ENCODE data around the gene CASZ1.

CASZ1 gene

GRCh38 chr1:10601342-10602070, 194.9 kb downstream of the CASZ1 start:
- Histone ChIP-seq H3K9me3 (ENCODE audit: control insufficient read depth, low read length) (no peaks in the 10 kb centered on the region), H4K8ac (ENCODE audit: low read length) (no peak overlapping the region), H3K27me3 (ENCODE audit: control insufficient read depth in 1 of 2, insufficient read depth in 1 of 2, low read length in 2 of 2) (no peaks in the 10 kb centered on the region), H3K18ac (ENCODE audit: low read depth in 1 of 2, low read length in 2 of 2) (no peak overlapping the region), H3K79me1 (replicated peaks; ENCODE audit: low read length, poor library complexity, severe bottlenecking) (peaks cover 16% of the 10 kb centered on the region), H2AFZ (ENCODE audit: low read depth, low read length) (no peak overlapping the region), H3K4ac (ENCODE audit: low read depth in 1 of 2, low read length in 2 of 2) (no peak overlapping the region), H3K9ac (ENCODE audit: low read length) (no peak overlapping the region), H3K14ac (ENCODE audit: low read length in 2 of 2) (no peak overlapping the region), H2BK5ac (ENCODE audit: low read depth, low read length, poor library complexity, severe bottlenecking) (no peak overlapping the region), H2BK15ac (ENCODE audit: low read depth, poor library complexity, severe bottlenecking) (no peak overlapping the region), H3K4me3 (ENCODE audit: insufficient read depth in 1 of 2, low read depth in 1 of 2, low read length in 2 of 2) (no peak overlapping the region), H3K4me2 (ENCODE audit: low read length, poor library complexity, severe bottlenecking) (no peak overlapping the region), H3K23ac (ENCODE audit: low read length in 2 of 2) (no peak overlapping the region), H4K91ac (ENCODE audit: low read length) (no peak overlapping the region), H2BK12ac (ENCODE audit: low read length in 2 of 2) (no peak overlapping the region), H3K36me3 (ENCODE audit: control insufficient read depth in 1 of 2, insufficient read depth in 2 of 2, low read depth in 1 of 2, low read length in 2 of 2) (peaks cover 0 to 27% of the 10 kb centered on the region in 2 experiments), H3K27ac (ENCODE audit: low read length, poor library complexity, severe bottlenecking) (no peak overlapping the region), H2AK5ac (ENCODE audit: low read length, severe bottlenecking) (peak overlapping the region; percentile 47), H3K4me1 (ENCODE audit: control insufficient read depth, insufficient read depth, low read depth, low read length) (peaks cover 33% of the 10 kb centered on the region), H2BK120ac (ENCODE audit: low read depth, low read length) (no peak overlapping the region)
- DNase-seq, result no peak
- WGBS, result 96% methylated on average over 4 of the region's 6 CpGs

DNA sequence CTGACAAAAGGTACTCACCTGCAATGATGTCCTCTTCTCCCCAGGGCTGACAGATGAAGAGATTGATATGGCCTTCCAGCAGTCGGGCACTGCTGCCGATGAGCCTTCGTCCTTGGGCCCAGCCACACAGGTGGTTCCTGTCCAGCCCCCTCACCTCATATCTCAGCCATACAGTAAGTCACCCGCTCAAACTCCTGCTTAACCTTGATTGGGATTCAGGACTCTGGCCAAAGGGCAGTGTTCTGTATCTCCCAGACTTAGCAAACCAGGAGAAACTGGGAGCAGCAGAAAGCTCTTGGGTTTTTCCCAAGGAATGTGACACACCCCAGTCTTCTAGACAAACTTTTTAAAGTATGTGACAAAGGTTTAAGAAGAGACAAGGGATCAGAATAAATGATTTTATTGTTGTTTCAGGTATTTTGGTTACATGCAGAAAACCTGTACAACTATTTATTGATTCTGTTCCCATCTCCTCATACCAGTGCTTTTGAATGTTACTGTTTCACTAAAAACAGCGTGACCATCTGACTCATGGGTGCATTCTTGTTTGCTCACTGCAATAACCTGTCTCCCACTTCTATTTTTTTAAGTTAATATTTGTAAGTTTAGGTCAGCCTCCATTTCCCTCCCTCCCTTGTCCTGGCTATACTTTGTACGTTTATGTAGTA, 197.1 kb downstream of the CASZ1 start:
- H3K4me3 ChIP-seq (ENCODE audit: insufficient read depth in 1 of 2, low read depth in 1 of 2, low read length in 2 of 2), result no peak overlapping the region
- peak; percentile 46 for DNase-seq
- no peak overlapping the region for H2BK120ac ChIP-seq (ENCODE audit: low read depth, low read length)
- H3K36me3 ChIP-seq (ENCODE audit: control insufficient read depth in 1 of 2, insufficient read depth in 2 of 2, low read depth in 1 of 2, low read length in 2 of 2), result peaks cover 0 to 14% of the 10 kb centered on the region in 2 experiments
- H3K18ac ChIP-seq (ENCODE audit: low read depth in 1 of 2, low read length in 2 of 2), result peak overlapping the region in 1 of 2 experiments; percentile 28
- no peak overlapping the region for H4K8ac ChIP-seq (ENCODE audit: low read length)
- no peak overlapping the region for H2BK12ac ChIP-seq (ENCODE audit: low read length in 2 of 2)
- peak overlapping the region; percentile 3 for H3K4me2 ChIP-seq (ENCODE audit: low read length, poor library complexity, severe bottlenecking)
- peaks cover 21% of the 10 kb centered on the region for H3K4me1 ChIP-seq (ENCODE audit: control insufficient read depth, insufficient read depth, low read depth, low read length)
- no peaks in the 10 kb centered on the region for H3K9me3 ChIP-seq (ENCODE audit: control insufficient read depth, low read length)
- H3K27me3 ChIP-seq (ENCODE audit: control insufficient read depth in 1 of 2, insufficient read depth in 1 of 2, low read length in 2 of 2), result no peaks in the 10 kb centered on the region
- peak overlapping the region in 1 of 2 experiments; percentile 11 for H3K14ac ChIP-seq (ENCODE audit: low read length in 2 of 2)
- H2AFZ ChIP-seq (ENCODE audit: low read depth, low read length), result no peak overlapping the region
- peak overlapping the region; percentile 93 for H2AK5ac ChIP-seq (ENCODE audit: low read length, severe bottlenecking)
- peak overlapping the region; percentile 12 for H3K9ac ChIP-seq (ENCODE audit: low read length)
- peak overlapping the region; percentile 95 for H3K27ac ChIP-seq (ENCODE audit: low read length, poor library complexity, severe bottlenecking)
- H2BK15ac ChIP-seq (ENCODE audit: low read depth, poor library complexity, severe bottlenecking), result no peak overlapping the region
- H4K91ac ChIP-seq (ENCODE audit: low read length), result no peak overlapping the region
- H3K79me1 ChIP-seq (replicated peaks; ENCODE audit: low read length, poor library complexity, severe bottlenecking), result peaks cover 24% of the 10 kb centered on the region
- no peak overlapping the region for H3K23ac ChIP-seq (ENCODE audit: low read length in 2 of 2)
- 90% methylated on average over 4 of the region's 6 CpGs for WGBS
- peak overlapping the region; percentile 83 for H2BK5ac ChIP-seq (ENCODE audit: low read depth, low read length, poor library complexity, severe bottlenecking)
- H3K4ac ChIP-seq (ENCODE audit: low read depth in 1 of 2, low read length in 2 of 2), result no peak overlapping the region

GRCh38 chr1:10598389-10598702, 198.1 kb downstream of the CASZ1 start:
- peaks cover 25% of the 10 kb centered on the region for H3K79me1 ChIP-seq (replicated peaks; ENCODE audit: low read length, poor library complexity, severe bottlenecking)
- no peak overlapping the region for H3K9ac ChIP-seq (ENCODE audit: low read length)
- H3K14ac ChIP-seq (ENCODE audit: low read length in 2 of 2), result no peak overlapping the region
- H3K9me3 ChIP-seq (ENCODE audit: control insufficient read depth, low read length), result no peaks in the 10 kb centered on the region
- H2BK12ac ChIP-seq (ENCODE audit: low read length in 2 of 2), result no peak overlapping the region
- no peak overlapping the region for H3K4me2 ChIP-seq (ENCODE audit: low read length, poor library complexity, severe bottlenecking)
- whole genome bisulfite sequencing, result 83% methylated on average over 4 of the region's 6 CpGs
- no peak overlapping the region for H3K4me3 ChIP-seq (ENCODE audit: insufficient read depth in 1 of 2, low read depth in 1 of 2, low read length in 2 of 2)
- H4K91ac ChIP-seq (ENCODE audit: low read length), result no peak overlapping the region
- H2AFZ ChIP-seq (ENCODE audit: low read depth, low read length), result no peak overlapping the region
- H3K4ac ChIP-seq (ENCODE audit: low read depth in 1 of 2, low read length in 2 of 2), result no peak overlapping the region
- no peak overlapping the region for H3K18ac ChIP-seq (ENCODE audit: low read depth in 1 of 2, low read length in 2 of 2)
- H2AK5ac ChIP-seq (ENCODE audit: low read length, severe bottlenecking), result peak overlapping the region; percentile 50
- no peak overlapping the region for H3K23ac ChIP-seq (ENCODE audit: low read length in 2 of 2)
- no peak overlapping the region for H2BK15ac ChIP-seq (ENCODE audit: low read depth, poor library complexity, severe bottlenecking)
- no peak for DNase-seq
- no peak overlapping the region for H2BK5ac ChIP-seq (ENCODE audit: low read depth, low read length, poor library complexity, severe bottlenecking)
- peak overlapping the region; percentile 8 for H3K27ac ChIP-seq (ENCODE audit: low read length, poor library complexity, severe bottlenecking)
- no peaks in the 10 kb centered on the region for H3K27me3 ChIP-seq (ENCODE audit: control insufficient read depth in 1 of 2, insufficient read depth in 1 of 2, low read length in 2 of 2)
- no peak overlapping the region for H2BK120ac ChIP-seq (ENCODE audit: low read depth, low read length)
- no peak overlapping the region for H4K8ac ChIP-seq (ENCODE audit: low read length)
- peaks cover 19% of the 10 kb centered on the region for H3K4me1 ChIP-seq (ENCODE audit: control insufficient read depth, insufficient read depth, low read depth, low read length)
- H3K36me3 ChIP-seq (ENCODE audit: control insufficient read depth in 1 of 2, insufficient read depth in 2 of 2, low read depth in 1 of 2, low read length in 2 of 2), result peaks cover 0 to 12% of the 10 kb centered on the region in 2 experiments

GRCh38 chr1:10597492-10598388, 198.7 kb downstream of the CASZ1 start:
- Histone ChIP-seq H3K18ac (ENCODE audit: low read depth in 1 of 2, low read length in 2 of 2) (no peak overlapping the region), H3K4me3 (ENCODE audit: insufficient read depth in 1 of 2, low read depth in 1 of 2, low read length in 2 of 2) (no peak overlapping the region), H2BK12ac (ENCODE audit: low read length in 2 of 2) (no peak overlapping the region), H3K36me3 (ENCODE audit: control insufficient read depth in 1 of 2, insufficient read depth in 2 of 2, low read depth in 1 of 2, low read length in 2 of 2) (peaks cover 0 to 9% of the 10 kb centered on the region in 2 experiments), H2AK5ac (ENCODE audit: low read length, severe bottlenecking) (peak overlapping the region; percentile 66), H3K23ac (ENCODE audit: low read length in 2 of 2) (no peak overlapping the region), H3K79me1 (replicated peaks; ENCODE audit: low read length, poor library complexity, severe bottlenecking) (peaks cover 22% of the 10 kb centered on the region), H2BK5ac (ENCODE audit: low read depth, low read length, poor library complexity, severe bottlenecking) (no peak overlapping the region), H4K91ac (ENCODE audit: low read length) (peak overlapping the region; percentile 34), H3K27me3 (ENCODE audit: control insufficient read depth in 1 of 2, insufficient read depth in 1 of 2, low read length in 2 of 2) (no peaks in the 10 kb centered on the region), H2BK15ac (ENCODE audit: low read depth, poor library complexity, severe bottlenecking) (no peak overlapping the region), H2BK120ac (ENCODE audit: low read depth, low read length) (no peak overlapping the region), H3K4me1 (ENCODE audit: control insufficient read depth, insufficient read depth, low read depth, low read length) (peaks cover 19% of the 10 kb centered on the region), H3K14ac (ENCODE audit: low read length in 2 of 2) (no peak overlapping the region), H3K27ac (ENCODE audit: low read length, poor library complexity, severe bottlenecking) (peak overlapping the region; percentile 8), H3K9ac (ENCODE audit: low read length) (no peak overlapping the region), H3K4me2 (ENCODE audit: low read length, poor library complexity, severe bottlenecking) (no peak overlapping the region), H3K9me3 (ENCODE audit: control insufficient read depth, low read length) (no peaks in the 10 kb centered on the region), H3K4ac (ENCODE audit: low read depth in 1 of 2, low read length in 2 of 2) (peak overlapping the region in 1 of 2 experiments; percentile 7), H4K8ac (ENCODE audit: low read length) (no peak overlapping the region), H2AFZ (ENCODE audit: low read depth, low read length) (no peak overlapping the region)
- 88% methylated on average over 13 of the region's 13 CpGs for WGBS
- DNase-seq, result no peak

All from mesenchymal stem cell (in vitro differentiated cells and primary cell).